SU-DHL-6 (cell line): ENCODE data around the gene PITPNM3.

Experiments
- H2AFZ ChIP-seq: fragments of 200-600 bp; sonication (generic); 2 replicates; pipeline ENCODE4 v1.6.1; 2014; ENCODE audit warnings: low read depth, mild to moderate bottlenecking, moderate library complexity, mixed read lengths, antibody characterized with exemption, low read length; ENCODE audit not compliant: severe bottlenecking
- H3F3A ChIP-seq: fragments of 200-600 bp; shearing (Covaris generic); 2 replicates; pipeline ENCODE4 v1.6.0; 2016; ENCODE audit warnings: antibody characterized with exemption, mild to moderate bottlenecking; ENCODE audit not compliant: insufficient read depth
- H3K27ac ChIP-seq: fragments of 200-600 bp; sonication (generic); 2 replicates; pipeline ENCODE4 v1.5.1; 2016; ENCODE audit warnings: low read depth, mild to moderate bottlenecking, low read length, moderate library complexity, mixed read lengths
- H3K27me3 ChIP-seq: fragments of 200-600 bp; sonication (generic), shearing (Covaris generic); 2 replicates; pipeline ENCODE4 v1.6.0; 2014; ENCODE audit warnings: mild to moderate bottlenecking, low read length
- H3K36me3 ChIP-seq: fragments of 200-600 bp; sonication (generic); 2 replicates; pipeline ENCODE4 v1.6.1; 2014; ENCODE audit warnings: mild to moderate bottlenecking, low read length, mixed read lengths
- H3K4me2 ChIP-seq: fragments of 300-600, 200-600 bp; shearing (Covaris generic), sonication (generic); 2 replicates; pipeline ENCODE4 v1.6.0; 2014; ENCODE audit warnings: low read length, low read depth, mild to moderate bottlenecking; ENCODE audit not compliant: poor library complexity, severe bottlenecking
- H3K4me3 ChIP-seq: fragments of 200-600 bp; sonication (generic); 2 replicates; pipeline ENCODE4 v1.5.1; 2014; ENCODE audit warnings: antibody characterized with exemption, low read length, mild to moderate bottlenecking, mixed read lengths; ENCODE audit not compliant: insufficient read depth, poor library complexity, severe bottlenecking
- H3K79me2 ChIP-seq: fragments of 200-600 bp; sonication (generic); 2 replicates; pipeline ENCODE4 v1.6.1; 2014; ENCODE audit warnings: mild to moderate bottlenecking, low read length, moderate library complexity; ENCODE audit not compliant: insufficient read depth
- H3K9ac ChIP-seq: fragments of 200-600 bp; sonication (generic); 2 replicates; pipeline ENCODE4 v1.7.0; 2014; ENCODE audit warnings: mild to moderate bottlenecking, low read length
- H3K9me2 ChIP-seq: fragments of 200-600 bp; sonication (generic); replicated peaks from 2 replicates; pipeline ENCODE4 v1.6.1; 2014; ENCODE audit warnings: low read length; ENCODE audit not compliant: insufficient read depth
- H3K9me3 ChIP-seq: fragments of 200-600 bp; sonication (generic); 2 replicates; pipeline ENCODE4 v1.6.1; 2014; ENCODE audit warnings: low read length, mixed read lengths; ENCODE audit not compliant: insufficient read depth
- H4K20me1 ChIP-seq: fragments of 200-600 bp; sonication (generic); 2 replicates; pipeline ENCODE4 v1.6.1; 2014; ENCODE audit warnings: low read depth, mild to moderate bottlenecking, antibody characterized with exemption, low read length, moderate library complexity, mixed read lengths
- EZH2phosphoT487 ChIP-seq: fragments of 200-600 bp; sonication (generic), shearing (Covaris generic); conservative IDR thresholded peaks from 2 replicates; pipeline ENCODE4 v1.6.1; 2018; ENCODE audit warnings: mild to moderate bottlenecking, antibody characterized with exemption, low read length, moderate library complexity, mixed read lengths
- TF ChIP-seq, protein P1 (sequence below): fragments of 200-600 bp; sonication (generic); IDR thresholded peaks from one replicate; pipeline ENCODE4 v1.5.1; 2017; ENCODE audit warnings: antibody characterized with exemption, mild to moderate bottlenecking, low read length, moderate library complexity; ENCODE audit not compliant: insufficient read depth, poor library complexity, severe bottlenecking

PITPNM3 gene

DNA sequence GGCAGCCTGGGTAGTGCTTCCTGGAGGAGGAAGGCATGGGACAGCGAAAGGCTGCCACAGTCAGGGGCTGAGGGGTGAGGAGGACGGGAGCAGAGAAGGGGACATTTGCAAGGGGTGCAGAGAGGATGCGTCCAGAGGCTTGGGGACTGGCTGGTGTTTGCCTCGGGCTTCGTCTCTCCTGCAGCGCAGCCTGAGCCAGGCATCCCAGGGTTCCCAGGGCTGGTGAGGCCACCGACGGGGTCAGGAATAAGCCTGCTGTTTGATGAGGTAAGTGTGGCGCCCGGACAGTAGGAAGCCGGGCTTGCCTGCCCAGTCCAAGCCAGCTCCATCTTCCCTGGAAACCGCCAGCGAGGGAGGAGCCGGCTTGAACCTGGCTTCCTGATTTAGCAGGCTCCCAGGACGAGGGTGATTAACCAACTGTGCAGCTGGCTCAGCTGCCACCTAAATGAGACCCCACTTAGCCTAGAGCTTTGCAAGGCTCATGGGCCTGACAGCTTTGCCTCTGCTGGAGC, 47.8 kb downstream of the PITPNM3 start:
- H3K4me2 ChIP-seq = no peak overlapping the region
- H3K9me2 ChIP-seq = no peaks in the 10 kb centered on the region
- no peak overlapping the region for H3K9ac ChIP-seq
- no peaks in the 10 kb centered on the region for H3K79me2 ChIP-seq
- H3K4me3 ChIP-seq = no peak overlapping the region
- no peaks in the 10 kb centered on the region for H3K9me3 ChIP-seq
- no peaks in the 10 kb centered on the region for H3F3A ChIP-seq
- no peaks in the 10 kb centered on the region for H3K27me3 ChIP-seq
- no peak overlapping the region for H3K27ac ChIP-seq
- H2AFZ ChIP-seq = no peak overlapping the region
- H3K36me3 ChIP-seq = no peaks in the 10 kb centered on the region
- TF ChIP-seq, protein P1, sequence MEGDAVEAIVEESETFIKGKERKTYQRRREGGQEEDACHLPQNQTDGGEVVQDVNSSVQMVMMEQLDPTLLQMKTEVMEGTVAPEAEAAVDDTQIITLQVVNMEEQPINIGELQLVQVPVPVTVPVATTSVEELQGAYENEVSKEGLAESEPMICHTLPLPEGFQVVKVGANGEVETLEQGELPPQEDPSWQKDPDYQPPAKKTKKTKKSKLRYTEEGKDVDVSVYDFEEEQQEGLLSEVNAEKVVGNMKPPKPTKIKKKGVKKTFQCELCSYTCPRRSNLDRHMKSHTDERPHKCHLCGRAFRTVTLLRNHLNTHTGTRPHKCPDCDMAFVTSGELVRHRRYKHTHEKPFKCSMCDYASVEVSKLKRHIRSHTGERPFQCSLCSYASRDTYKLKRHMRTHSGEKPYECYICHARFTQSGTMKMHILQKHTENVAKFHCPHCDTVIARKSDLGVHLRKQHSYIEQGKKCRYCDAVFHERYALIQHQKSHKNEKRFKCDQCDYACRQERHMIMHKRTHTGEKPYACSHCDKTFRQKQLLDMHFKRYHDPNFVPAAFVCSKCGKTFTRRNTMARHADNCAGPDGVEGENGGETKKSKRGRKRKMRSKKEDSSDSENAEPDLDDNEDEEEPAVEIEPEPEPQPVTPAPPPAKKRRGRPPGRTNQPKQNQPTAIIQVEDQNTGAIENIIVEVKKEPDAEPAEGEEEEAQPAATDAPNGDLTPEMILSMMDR = no peak
- TF ChIP-seq EZH2phosphoT487 = no peak
- H4K20me1 ChIP-seq = no peaks in the 10 kb centered on the region

GRCh38 chr17:6508016-6508415, 48.3 kb downstream of the PITPNM3 start:
- Histone ChIP-seq H3K36me3 (no peaks in the 10 kb centered on the region), H3K9me3 (no peaks in the 10 kb centered on the region), H3K9me2 (no peaks in the 10 kb centered on the region), H3K79me2 (no peaks in the 10 kb centered on the region), H3K27me3 (no peaks in the 10 kb centered on the region), H3F3A (no peaks in the 10 kb centered on the region), H4K20me1 (no peaks in the 10 kb centered on the region), H3K4me3 (no peak overlapping the region), H3K4me2 (no peak overlapping the region), H2AFZ (no peak overlapping the region), H3K27ac (no peak overlapping the region), H3K9ac (no peak overlapping the region)
- TF ChIP-seq, protein P1 = no peak
- no peak for TF ChIP-seq EZH2phosphoT487

DNA sequence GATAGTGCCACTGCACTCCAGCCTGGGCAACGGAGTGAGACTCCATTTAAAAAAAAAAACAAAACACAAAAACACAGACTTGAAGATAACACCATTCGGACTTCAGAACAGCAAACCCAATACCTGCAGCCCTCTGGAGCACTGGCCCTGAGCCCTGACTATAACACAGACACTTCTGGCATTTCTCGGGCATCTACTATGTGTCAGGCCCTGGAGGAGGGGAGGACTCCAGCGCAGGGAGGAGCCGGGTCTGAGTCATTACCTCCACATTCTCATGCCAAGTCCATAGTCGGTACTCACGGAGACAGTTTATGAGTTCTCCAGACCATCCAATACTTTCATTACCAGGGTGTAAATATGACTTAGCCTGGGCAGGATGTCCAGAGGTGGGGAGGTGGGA, 48.8 kb downstream of the PITPNM3 start:
- H3K27me3 ChIP-seq = no peaks in the 10 kb centered on the region
- H4K20me1 ChIP-seq = no peaks in the 10 kb centered on the region
- H3K4me3 ChIP-seq = no peak overlapping the region

More for the DNA sequence above, 48.8 kb downstream of the PITPNM3 start:
- no peak overlapping the region for H2AFZ ChIP-seq
- no peaks in the 10 kb centered on the region for H3K36me3 ChIP-seq
- H3K4me2 ChIP-seq = no peak overlapping the region
- no peaks in the 10 kb centered on the region for H3K9me3 ChIP-seq
- no peak overlapping the region for H3K27ac ChIP-seq
- no peaks in the 10 kb centered on the region for H3K79me2 ChIP-seq
- H3K9ac ChIP-seq = no peak overlapping the region
- TF ChIP-seq EZH2phosphoT487 = no peak
- TF ChIP-seq, protein P1 = no peak
- H3K9me2 ChIP-seq = no peaks in the 10 kb centered on the region
- no peaks in the 10 kb centered on the region for H3F3A ChIP-seq
